ENCODE data around the gene PREX1.

PREX1 gene

DNA sequence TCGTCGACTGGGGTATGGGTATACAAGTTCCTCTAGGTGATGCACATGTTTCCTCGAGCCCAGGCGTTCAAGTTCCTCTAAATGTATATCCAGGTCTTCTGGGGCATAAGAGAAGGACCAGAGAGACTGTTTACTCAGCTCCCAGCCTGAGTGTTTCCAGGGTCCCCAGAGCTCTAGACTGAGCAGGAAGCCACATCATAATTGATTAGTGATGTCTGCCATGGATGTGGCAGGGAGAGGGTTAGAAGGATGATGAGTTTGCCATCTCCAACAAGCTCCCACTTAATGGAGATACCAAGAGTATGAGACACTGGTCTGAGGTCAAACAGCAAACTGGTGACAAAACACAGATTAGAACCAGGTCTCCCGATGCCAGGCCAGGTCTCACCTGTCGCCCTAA, 74.8 kb downstream of the PREX1 start:
- no peak for DNase-seq (ENCODE audit: low read depth)

DNA sequence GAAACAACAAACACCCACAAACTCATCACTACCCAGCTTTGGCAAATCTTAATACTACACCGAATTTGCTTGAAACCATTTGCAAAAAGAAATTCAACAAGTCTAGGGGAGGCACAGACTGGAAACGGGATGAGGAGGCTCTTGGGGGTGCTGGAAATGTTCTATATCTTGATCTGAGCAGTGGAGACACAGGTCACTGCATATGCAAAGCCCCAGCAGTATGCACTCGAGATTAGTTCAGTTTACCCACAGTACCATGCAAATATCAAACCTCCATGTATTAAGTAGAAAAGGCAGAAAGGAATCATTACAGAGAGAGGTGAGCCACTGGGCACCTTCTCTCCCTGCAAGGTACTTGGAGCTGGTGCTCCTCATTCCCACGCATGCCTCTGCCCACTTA, 75.9 kb downstream of the PREX1 start:
- no peak for DNase-seq (ENCODE audit: low read depth)

DNA sequence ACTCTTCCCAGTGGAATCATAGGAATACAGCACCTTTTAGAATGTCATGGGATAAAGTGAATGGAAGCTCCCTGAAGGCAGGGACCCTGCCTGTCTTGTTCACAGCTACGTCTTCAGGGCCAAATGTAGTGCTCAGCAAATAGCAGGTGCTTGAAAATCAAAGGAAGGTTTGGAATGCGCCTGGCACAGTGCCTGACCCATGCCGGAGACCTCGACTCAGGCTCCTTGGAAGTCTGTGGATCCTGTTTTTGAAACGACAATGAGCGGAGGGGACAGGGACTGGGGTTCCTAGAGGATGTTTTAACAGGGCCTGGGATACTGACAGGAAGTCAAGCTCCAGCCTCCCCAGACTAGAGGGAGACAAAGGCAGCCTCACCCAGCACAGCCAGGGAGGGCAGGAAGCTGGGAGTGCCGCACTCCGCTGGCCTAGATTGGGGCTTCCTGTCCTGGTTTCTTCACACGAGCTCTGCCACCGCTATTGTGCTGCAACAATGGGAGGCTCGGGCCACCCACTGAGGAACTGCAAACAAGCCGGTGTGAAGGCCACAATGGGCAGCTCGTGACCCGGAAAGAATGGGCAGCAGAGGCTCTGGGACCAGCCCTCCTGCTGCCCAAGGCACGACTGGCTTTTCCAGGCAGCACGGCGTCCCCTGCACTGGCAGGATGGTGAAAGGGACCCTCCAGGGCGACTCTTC, 76.7 kb downstream of the PREX1 start:
- no peak for DNase-seq (ENCODE audit: low read depth)

DNA sequence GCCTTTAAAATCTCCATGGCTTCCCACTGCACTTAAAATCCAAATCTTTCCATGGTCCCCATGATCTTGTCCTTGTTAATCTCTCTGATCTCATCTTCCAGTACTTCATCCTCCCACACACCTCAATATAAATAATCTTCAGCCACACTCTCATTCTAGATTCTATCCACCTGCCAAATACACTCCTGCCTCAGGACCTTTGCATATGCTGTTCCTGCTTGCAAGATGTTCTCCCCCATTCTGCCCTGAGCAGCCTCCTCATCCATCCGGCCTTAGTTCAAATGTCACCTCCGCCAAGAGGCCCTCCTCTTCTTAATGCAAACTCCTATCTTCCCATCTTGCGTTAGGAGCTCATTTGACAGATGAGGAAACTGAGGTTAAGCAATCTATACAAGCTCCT, 77.4 kb downstream of the PREX1 start:
- no peak for DNase-seq (ENCODE audit: low read depth)

DNA sequence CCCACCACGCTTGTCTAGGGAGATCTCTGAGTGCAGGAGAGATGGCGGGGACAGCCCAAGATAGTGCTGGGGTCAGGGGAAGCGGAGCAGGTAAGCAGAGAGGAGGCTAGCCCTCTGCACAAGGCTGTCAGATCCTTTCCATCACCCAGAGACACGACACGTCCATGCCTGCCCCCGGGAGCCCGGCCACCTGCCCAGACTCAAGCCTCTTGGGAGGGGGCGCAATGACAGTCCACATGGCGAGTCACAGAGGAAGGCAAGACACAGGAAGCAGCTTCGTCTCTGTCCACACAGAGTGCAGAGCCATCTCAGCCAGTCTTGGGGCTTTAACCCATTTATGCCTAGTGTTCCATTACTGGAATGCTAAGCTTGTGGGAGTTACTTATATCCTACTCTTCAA, 78.4 kb downstream of the PREX1 start:
- DNase-seq (ENCODE audit: low read depth), result no peak

DNA sequence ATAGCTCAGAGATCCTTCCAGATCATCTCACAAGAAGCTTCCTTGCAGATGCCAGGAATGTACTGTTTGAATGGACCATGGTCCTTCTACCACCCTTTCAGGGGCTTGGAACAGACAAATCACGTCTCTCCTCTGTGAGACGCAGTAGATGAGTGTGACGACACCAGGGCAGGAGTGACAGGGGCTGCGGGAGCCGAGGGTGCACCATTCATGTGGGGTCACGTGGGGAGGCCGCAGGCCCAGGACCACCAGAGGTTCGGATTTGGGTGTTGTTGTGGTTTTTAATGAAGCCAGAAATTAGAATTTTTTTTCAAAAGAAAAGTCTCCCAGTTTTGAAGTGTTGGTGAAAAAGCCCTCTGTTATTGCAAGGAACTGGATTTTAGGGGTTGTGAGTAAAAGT, 79.2 kb downstream of the PREX1 start:
- DNase-seq (ENCODE audit: low read depth), result no peak

DNA sequence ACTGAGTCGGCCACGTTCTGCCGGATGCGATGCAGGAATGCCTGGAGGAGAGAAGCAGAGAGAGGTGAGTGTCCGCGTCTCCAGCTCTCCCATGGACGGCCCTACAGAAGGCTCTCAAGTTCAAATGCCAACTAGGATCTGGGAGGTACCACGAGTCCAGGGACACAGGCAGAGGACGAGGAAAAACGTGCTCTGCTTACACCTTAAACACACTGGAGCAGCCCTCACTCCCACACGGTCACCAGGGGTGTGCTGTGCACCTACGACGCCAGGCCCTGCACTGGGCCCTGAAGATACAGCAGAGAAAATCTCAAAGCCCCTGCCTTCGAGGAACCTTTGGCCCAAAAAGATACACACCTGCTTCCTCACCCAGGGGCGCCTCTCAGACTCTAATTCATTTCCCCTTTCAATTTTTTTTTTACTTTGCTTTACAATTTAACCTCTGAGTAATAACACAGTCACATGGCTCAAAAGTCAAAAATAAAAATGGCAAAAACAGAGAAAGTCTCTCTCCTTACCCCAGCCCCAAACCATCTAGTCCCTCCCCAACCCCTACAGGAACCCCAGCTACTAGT, 79.9 kb downstream of the PREX1 start:
- DNase-seq (ENCODE audit: low read depth), result no peak

DNA sequence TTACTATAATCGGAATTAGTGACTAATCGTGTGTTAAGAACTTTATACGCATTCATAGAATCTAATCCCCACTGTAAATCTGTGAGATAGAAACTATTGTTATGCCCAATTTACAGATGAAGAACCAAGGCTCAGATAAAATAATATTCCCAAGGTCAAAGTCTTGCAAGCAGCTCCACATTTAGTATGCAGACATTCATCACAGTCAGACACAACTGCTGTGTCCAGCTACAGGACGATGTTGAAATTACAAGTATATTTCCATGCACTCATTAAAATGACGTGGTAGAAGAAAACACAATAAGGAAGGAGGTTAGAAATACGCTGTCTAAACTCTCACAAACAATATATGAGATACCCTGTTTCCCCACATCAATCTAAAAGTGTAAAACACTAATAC, 82.5 kb downstream of the PREX1 start:
- DNase-seq (ENCODE audit: low read depth), result no peak

DNA sequence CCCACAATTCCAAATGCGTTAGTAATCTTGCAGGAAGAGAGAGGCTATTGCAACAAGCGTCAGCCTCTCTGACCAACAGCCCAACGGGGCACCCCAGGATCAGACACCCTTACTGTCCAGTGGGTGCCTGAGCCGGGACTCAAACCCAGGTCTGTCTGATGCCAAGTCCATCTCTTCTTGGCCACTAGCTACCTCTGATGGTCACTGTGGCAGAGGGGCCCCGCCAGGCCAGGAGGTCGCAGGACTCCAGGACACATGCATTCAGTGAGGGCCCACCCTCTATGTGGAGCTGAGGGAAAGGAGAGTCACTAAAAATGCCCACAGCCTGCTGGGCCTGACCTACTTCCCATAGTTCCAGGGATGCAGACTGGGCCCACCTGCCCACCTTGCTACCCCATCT, 83.3 kb downstream of the PREX1 start:
- DNase-seq (ENCODE audit: low read depth), result no peak

DNA sequence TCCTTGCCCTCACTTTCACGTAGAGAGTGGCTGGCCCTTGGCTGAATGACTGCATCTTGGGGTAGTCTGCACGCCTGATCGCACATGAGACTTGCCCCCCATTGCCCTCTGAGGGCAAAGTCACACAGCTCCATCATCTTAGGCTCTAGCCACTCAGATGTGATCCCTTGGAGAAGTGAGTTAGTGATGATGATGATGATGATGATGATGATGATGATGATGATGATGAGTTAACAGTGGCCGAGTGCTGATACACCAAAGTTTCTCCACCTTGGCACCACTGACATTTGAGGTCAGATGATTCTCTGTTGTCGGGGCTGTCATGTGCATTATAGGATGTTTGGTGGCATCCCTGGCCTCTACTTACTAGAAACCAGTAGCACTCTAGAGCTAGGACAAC, 84.0 kb downstream of the PREX1 start:
- DNase-seq (ENCODE audit: low read depth), result no peak

DNA sequence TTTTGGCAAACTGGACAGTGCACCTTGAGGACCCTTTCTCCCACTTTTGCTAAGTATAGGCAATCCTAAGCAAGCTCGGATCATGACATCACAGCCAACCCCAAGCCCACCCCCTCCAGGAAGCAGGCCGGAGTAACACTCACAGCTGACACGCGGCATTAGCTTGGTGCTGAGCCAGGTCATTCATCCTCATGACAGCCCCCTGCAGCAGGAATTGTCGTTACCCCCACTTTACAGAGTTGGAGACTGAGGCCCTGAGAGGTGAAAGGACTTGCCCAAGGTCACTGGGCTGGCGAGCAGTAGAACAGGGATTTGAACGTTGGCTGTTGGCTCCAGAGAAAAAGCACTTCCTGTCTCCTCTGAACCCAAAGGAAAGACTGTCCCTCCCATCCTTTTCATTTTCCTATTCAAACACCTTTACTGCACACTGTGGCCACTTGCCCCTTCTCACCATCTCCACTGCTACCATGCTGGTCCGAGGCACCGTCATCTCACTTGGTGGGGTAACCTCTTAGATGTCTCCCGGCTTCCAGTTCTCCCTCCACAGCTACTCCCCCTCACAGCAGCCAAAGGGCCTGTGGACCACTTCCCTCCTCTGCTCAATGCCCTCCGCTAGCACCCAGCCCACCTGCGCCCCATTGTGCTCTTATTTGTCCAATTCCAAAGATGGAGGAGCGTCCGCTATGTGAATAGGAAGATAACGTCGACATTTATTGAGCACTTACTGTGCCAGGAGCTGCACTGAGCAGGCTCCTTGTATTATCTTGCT, 84.7 kb downstream of the PREX1 start:
- DNase-seq (ENCODE audit: low read depth), result no peak

DNA sequence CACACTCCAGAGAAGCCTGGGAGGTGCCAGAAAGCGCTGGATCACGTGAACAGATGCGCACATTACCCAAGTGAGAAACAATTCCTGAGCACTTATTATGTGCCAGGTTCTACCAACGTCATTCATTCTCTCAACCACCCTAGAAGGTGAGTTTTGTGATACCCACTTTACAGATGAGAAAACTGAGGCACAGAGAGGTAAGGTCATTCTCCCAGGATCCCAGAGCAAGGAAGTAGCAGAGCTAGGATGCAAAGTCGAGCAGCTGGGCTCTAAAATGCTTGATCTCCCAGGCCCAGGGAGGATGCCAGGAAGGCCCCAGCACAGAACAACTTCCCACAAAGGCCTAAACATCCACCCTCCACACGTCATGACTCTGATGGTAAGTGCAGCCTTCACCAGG, 85.6 kb downstream of the PREX1 start:
- DNase-seq (ENCODE audit: low read depth), result no peak

DNA sequence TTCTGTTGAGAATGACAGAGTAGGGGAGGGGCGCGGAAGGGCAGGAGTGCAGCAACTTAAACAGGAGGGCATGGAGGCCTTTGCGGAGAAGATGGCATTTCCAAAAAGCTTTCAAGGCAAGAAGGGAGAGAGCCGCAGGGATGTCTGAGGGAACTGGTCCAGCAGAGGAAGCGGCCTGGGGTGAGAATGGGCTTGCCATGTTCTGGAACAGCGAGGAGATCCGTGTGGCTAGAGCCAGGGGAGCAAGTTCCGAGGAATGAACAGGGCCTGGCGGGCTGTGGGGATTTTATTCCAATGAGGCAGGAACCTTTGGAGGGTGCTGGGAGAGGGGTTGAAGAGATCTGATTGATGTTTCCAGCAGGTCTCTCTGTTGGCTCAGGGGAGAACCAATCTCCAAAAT, 86.1 kb downstream of the PREX1 start:
- DNase-seq (ENCODE audit: low read depth), result no peak

DNA sequence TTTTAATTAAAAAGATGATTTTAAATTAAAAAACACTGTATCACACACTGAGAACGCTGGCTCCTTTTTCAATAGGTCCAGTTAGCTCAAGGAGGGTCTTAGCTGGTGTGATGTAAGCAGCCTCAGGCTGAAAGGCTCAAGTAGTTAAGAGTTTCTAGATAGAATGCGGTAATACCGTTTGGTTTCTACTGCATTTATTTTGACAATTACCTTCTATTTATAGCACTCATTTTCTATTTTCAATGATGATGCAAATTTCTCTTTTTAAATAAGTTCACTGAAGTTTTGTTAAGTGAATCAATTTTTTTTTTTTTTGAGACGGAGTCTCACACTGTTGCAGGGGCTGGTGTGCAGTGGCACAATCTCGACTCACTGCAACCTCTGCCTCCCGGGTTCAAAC, 87.1 kb downstream of the PREX1 start:
- DNase-seq (ENCODE audit: low read depth), result no peak

DNA sequence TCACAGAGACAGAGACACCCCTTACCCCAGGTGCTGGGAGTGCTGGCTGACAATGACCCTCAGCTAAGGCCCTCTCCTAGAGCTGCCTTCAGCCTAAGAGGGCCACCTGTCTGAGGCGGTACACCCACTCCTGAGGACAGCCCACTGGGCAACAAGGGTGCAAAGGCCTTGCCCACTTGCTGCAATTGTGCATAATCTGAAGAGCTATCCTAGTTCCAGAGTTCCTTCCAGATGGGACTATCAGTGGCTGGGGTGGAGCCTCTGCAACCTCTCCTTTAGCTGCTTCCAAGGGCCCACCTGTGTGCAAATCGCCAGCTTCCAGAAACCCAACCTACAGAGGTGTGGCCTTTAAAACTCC, 87.5 kb downstream of the PREX1 start:
- DNase-seq (ENCODE audit: low read depth), result no peak

DNA sequence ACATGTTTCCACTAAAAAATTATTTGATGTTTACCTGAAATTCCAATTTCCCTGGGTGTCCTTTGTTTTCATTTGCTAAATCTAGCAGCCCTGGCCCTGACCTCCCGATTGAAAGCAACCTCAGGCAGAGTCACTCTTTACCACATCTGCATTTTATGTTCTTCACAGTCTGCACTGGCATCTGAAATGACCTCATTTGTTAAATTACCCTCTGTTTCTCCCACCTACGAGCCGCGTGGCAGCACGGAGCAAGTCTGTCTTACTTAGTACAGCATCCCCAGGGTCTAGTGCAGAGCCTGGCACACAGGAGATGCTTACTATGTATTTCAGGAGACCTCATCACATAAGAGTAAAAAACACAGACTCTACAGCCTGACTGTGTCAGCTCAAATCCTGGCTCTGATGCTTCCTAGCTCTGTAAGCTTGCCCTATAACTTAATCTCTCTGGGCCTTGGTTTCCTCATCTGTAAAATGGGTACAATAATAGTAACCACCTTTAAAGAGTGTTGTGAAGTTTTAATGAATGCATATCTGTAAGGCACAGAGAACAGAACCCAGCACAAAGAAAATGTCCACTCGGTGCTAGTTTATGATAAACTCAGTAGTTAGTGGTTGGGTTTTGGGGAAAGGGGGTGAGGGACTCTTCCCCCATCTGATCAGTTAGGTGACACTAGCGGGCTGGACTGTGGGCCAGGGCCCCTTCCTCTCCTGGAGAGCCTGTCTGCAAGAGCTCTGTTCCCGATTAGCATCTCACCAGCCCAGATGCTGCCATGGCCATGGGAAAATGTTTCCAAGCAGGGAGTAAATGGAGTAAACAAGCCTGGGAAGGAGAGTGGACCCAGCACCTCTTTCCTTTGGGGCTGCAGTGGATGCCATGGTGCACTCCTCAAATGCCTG, 88.2 kb downstream of the PREX1 start:
- no peak for DNase-seq (ENCODE audit: low read depth)

DNA sequence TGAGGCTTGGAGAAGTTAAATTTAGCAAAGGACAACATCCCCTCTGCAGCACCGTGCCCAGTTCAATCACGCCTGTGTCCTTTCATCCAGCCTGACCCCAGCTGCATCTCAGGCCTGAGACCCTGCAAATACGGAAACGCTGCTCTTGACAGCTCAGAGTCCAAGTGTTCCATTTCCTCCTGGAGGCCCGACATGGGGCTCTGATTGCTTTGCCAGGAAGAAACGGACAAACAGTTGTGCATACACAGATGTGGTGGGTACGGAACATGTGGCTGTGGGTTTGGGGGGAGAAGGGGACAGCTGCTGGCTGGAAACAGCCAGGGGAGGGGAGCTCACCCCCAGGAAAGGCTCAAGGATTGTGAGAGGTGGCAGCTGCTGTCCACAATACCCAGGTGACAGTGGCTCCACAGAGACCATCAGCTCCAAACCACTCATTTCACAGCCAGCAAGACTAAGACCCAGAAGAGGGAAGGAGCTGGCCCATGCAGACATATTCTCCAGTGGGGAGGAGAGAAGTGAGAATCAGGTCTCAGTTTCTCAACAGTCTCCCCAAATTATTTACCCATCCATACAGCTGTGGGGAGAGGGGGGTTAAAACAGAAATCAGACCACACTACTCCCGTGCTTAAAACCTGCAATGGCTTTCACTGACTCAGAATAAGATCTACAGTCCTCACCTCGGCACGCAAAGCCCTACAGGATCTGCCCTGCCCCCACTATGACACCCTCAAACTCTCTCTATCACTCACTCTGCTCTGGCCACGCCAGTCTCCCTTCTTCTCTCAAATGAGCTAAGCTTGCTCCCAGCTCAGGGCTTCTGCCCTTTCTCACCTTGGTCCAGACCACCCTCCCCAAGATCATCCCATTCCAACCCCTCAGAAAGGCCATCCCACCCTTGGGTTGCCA, 89.1 kb downstream of the PREX1 start:
- no peak for DNase-seq (ENCODE audit: low read depth)

DNA sequence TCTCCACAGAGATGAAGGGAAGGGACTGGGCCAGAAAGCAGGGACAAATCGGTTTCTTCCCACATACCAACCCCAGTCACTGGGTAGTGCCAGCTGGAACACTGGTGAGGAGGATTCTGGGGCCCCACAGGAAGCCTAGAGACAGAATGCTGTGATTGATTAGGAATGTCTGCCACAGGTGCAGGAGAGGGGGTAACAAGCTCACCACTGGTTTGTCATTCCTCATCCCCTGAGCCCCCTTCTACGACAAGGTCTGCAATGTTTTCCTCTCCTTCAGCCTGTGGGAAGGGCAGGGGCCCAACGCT, 89.8 kb downstream of the PREX1 start:
- no peak for DNase-seq (ENCODE audit: low read depth)

DNA sequence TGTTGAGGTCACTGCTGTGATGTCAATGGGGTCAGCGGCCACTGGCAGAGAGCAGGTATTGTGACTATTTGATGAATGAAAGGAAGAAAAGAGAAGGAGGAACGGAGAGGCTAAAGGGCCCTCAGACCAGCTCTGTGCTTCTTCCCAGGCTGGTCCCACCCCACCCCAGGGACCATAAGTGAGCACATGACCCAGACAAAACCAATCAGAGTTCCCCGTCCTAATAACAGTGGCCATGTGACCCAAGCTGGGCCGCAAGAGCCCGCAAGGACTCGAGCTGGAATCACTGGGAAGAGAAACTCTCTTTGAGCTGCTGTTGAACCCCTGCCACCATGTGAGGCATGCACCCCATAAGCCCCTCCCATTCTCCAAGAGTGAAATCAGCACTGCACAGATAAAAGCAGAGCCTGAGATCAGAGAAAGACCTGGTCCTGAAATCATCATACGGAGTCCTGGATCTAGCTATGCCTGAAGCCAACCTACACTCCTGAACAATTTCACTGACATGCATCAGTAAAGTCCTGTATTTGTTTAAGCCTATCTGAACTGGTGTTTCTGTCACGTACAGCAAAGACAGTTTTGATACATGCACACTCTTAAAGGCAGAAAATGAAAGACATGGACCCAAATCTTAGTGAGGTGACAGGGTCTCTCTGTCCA, 90.2 kb downstream of the PREX1 start:
- DNase-seq (ENCODE audit: low read depth), result no peak

DNA sequence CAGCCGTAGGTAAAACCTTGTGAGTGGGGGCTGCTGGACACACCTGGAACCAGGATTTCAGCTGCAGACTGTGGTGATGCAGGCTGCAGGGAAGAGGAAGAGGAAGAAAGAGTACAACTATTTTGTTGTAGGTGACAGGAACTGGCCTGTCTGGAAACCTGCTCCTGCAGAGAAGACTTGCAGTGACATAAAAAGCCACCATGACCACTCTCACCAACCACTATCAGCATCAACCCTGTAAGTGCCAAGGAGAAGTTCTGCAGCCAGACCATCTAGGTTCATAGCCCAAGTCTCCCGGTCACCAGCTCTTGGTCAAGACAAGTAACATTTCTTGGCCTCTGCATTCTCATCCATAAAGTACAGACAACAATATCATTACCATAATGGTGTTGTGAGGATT, 91.2 kb downstream of the PREX1 start:
- no peak for DNase-seq (ENCODE audit: low read depth)

DNA sequence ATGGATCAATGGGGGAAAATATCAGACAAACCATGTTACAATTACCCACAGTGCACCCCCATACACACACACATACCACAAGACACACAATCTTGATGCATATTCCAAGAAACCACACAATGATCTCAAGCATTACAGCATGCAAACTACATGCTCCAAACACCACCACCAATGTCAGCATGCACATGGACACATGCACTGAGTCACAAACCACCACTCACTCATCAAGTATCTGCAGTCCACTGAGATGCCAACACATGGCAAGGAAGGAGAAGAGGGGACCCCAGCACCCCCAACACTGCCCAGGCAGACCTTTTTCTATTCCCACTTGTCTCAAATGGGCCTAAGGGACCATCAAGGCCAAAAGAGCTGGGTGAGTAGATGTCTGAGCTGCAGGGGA, 91.6 kb downstream of the PREX1 start:
- DNase-seq (ENCODE audit: low read depth), result no peak

All from HS-5 (cell line).